Tibial nerve (tissue), 4 donors: ENCODE data around the gene ARHGEF11. TPM values are rescaled to one million over a fixed set of nuclear protein-coding genes. Genes with fewer than 3 reads are reported as not detected.

Experiments
- DNase-seq, 2 donors: peaks; one replicate each; pipeline ENCODE4 v3.0.0-alpha.2; 2019; ENCODE audit warnings: low spot score in 2 of 2
- H3K27ac ChIP-seq, 4 donors: fragments of 200-600 bp; sonication (generic) in 3 of 4; one replicate each; pipeline ENCODE4 v1.5.1; 2017 to 2019; ENCODE audit warnings: mild to moderate bottlenecking in 1 of 4
- H3K27me3 ChIP-seq, 2 donors: fragments of 200-600 bp; sonication (generic) in 1 of 2; one replicate each; pipeline versions ENCODE4 v1.5.1 to v1.6.0; 2017 to 2019
- H3K36me3 ChIP-seq, 3 donors: fragments of 200-600 bp; sonication (generic); one replicate each; pipeline ENCODE4 v1.5.1; 2018 to 2019
- H3K4me1 ChIP-seq, 4 donors: fragments of 200-600 bp; sonication (generic) in 3 of 4; one replicate each; pipeline ENCODE4 v1.5.1; 2017 to 2019
- H3K4me3 ChIP-seq, 4 donors: fragments of 200-600 bp; sonication (generic) in 3 of 4; one replicate each; pipeline ENCODE4 v1.5.1; 2017 to 2019; ENCODE audit warnings: mild to moderate bottlenecking in 1 of 4, moderate library complexity in 1 of 4
- H3K9me3 ChIP-seq, 4 donors: fragments of 200-600 bp; sonication (generic) in 3 of 4; one replicate each; pipeline ENCODE4 v1.5.1; 2017 to 2019
- CTCF ChIP-seq, 5 experiments: fragments of 200-600 bp in 3 of 5; fragments of 450-650 bp in 2 of 5; sonication (generic) in 3 of 5; IDR thresholded peaks; one replicate each; pipeline ENCODE4 v1.5.1; 2016 to 2019; ENCODE audit warnings: antibody characterized with exemption in 5 of 5, mild to moderate bottlenecking in 3 of 5, moderate library complexity in 2 of 5
- EP300 ChIP-seq, 2 donors: sonication (generic); formaldehyde crosslinking; IDR thresholded peaks; one replicate each; pipeline ENCODE4 v1.6.1; 2017; ENCODE audit warnings: antibody characterized with exemption in 2 of 2, mild to moderate bottlenecking in 1 of 2
- POLR2A ChIP-seq, 2 donors: fragments of 450-650 bp; IDR thresholded peaks; one replicate each; pipeline ENCODE4 v1.6.1; 2017; ENCODE audit warnings: antibody characterized with exemption in 2 of 2, mild to moderate bottlenecking in 2 of 2, moderate library complexity in 2 of 2
- WGBS, 2 donors: methylation state at CpG; one replicate each; pipeline ENCODE4 v1.1.5; 2018; 5-methylcytosine and 5-hydroxymethylcytosine counted together
- small RNA-seq: library from RNA; depleted of rRNA; stranded (forward); fragments of <200 nt; gene quantifications from one replicate; pipeline ENCODE3, GENCODE V24; 2016
- total RNA-seq, 4 donors: library from RNA; depleted of rRNA; stranded (reverse); fragments of >200 nt; gene quantifications; one replicate each; pipeline ENCODE4 v1.1.0, GENCODE V29; 2016

Gene ARHGEF11
- total RNA-seq, 4 donors from 2014 or later = 41.3 to 58.4 (median 46.8) TPM

DNA sequence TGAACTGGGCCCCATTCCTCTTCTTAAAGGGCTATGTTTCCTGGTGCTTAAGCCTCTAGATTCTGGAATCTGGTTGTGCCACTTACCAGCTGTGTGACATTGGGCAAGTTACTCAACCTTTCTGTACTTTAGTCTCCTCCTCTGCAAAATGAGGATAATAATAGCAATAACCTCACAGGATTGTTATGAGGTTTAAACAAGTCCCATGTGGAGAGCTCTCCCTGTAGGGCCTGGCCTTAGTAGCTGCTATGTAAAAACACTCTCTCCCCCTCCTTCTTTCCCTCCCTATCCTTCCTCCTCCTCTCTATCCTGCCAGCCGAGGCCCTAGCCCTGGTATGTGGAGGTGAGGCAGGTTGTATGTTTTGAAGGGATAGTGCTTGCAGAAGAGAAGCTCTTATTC is 160.2 kb downstream of the ARHGEF11 start:
- Histone ChIP-seq H3K9me3 (no peaks in the 10 kb centered on the region), H3K4me3 (no peak overlapping the region), H3K36me3 (no peaks in the 10 kb centered on the region), H3K27me3 (peaks cover 0 to 36% of the 10 kb centered on the region in 2 donors), H3K4me1 (no peaks in the 10 kb centered on the region), H3K27ac (no peak overlapping the region)
- DNase-seq = no peak
- 28 to 33% methylated on average over 1 of the region's 1 CpG for WGBS, 2 donors
- TF ChIP-seq CTCF (IDR thresholded peaks at IDR 0.05) (no peak), EP300 (IDR thresholded peaks at IDR 0.05) (no peak), POLR2A (IDR thresholded peaks at IDR 0.05) (no peak)

Small RNA genes lying within 50 kb of the gene (small RNA-seq; reads per million reads assigned to genes)
- gene MIR765 = not detected
- not detected for gene RN7SL612P

Other genes with a start within 250 kb of the ARHGEF11 start
- 1 to 10 TPM in 2 of 4 donors, under 1 TPM in 1, not detected in 1; 0.78 to 7.2 (median 2.9) TPM for gene SH2D2A, start 228.9 kb downstream of the ARHGEF11 start, total RNA-seq
- under 1 TPM; under 0.01 to 0.60 (median 0.20) TPM for gene INSRR, start 186.6 kb downstream of the ARHGEF11 start, total RNA-seq
- under 1 TPM in 3 of 4 donors, not detected in 1; 0.22 to 0.42 (median 0.39) TPM for gene NTRK1, start 184.9 kb downstream of the ARHGEF11 start, total RNA-seq
- 10 to 100 TPM; 31.5 to 51.4 (median 39.7) TPM for gene PEAR1, start 152.0 kb downstream of the ARHGEF11 start, total RNA-seq
- gene LRRC71, start 125.1 kb downstream of the ARHGEF11 start, total RNA-seq = under 1 TPM in 3 of 4 donors, not detected in 1; 0.60 to 0.78 (median 0.66) TPM
- gene ETV3L, start 54.1 kb upstream of the ARHGEF11 start, total RNA-seq = not detected
- 10 to 100 TPM; 18.4 to 20.0 (median 19.1) TPM for gene ETV3, start 92.7 kb upstream of the ARHGEF11 start, total RNA-seq